Measurements from ENCODE around the gene SAMD4B.
"Not testable (repeated sequence)": the region's sequence is repeated elsewhere in the genome, so short reads cannot be mapped to it uniquely, and the experiment has no call there.

The SAMD4B gene

DNA sequence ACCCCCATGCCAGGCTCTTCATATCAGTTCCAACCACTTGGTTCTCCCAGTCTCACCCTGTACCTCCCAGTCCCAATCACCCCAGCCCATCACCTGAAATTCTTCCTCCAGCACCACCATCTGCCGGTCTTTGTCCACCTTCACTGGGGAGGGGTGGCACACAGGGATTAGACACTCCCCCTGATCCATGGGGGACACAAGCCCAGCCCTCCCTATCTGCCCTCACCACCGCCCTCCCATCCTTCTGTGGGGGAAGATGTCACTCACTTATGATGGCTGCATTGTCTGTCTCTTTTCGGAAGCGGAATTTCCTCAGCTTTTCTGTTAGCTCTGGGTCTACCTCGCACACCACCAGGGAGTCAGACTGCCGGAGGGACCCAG is 7.1 kb upstream of the SAMD4B start:
- DNase-seq: peak; percentile 47

DNA sequence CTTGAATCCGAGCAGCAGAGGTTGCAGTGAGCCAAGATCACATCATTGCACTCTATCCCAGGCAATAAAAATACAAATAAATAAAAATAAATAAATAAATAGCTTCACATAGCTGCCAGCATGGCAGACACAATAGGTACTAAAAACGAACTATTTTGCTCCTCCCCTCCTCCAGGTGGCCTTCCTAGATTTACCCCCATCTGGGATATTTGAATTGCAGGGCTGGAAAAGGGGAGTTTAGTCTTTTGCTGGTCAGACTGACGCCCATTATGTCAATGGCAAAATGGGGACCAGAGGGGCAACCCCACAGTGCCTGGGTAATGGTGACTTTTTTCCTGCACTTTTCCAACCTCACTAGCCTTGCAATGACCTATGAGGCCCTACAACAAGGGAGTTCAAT is 5.7 kb upstream of the SAMD4B start:
- DNase-seq: no peak

DNA sequence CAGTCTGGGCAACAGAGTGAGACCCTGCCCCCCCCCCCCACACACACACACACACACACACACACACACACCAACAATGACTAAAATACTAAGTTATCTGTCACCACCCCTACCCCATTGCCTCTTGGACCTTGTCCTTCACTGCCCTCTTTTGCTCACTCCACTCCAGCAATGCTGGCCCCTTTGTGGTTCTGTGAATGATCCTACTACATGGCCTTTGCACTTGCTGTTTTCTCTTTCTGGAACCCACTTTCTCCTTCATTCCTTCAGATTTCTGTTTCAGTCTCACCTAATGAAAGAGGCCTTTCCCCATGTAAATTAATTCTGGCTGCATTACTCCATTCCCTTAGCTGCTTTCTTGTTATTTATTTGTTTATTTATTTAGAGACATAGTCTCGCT is 2.5 kb upstream of the SAMD4B start:
- no peak for DNase-seq

DNA sequence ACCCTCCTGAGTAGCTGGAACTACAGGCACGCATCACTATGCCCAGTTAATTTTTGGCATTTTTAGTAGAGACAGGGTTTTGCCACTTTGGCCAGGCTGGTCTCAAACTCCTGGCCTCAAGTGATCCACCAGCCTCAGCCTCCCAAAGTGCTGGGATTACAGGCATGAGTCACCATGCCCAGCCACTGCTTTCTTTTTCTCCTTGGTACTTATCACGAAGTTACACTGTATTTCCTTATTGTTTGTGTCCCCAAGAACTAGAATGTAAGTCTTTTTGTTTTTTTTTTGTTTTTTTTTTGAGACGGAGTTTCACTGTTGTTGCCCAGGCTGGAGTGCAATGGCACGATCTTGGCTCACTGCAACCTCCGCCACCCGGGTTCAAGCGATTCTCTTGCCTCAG is 2.1 kb upstream of the SAMD4B start:
- not testable (repeated sequence) for DNase-seq

DNA sequence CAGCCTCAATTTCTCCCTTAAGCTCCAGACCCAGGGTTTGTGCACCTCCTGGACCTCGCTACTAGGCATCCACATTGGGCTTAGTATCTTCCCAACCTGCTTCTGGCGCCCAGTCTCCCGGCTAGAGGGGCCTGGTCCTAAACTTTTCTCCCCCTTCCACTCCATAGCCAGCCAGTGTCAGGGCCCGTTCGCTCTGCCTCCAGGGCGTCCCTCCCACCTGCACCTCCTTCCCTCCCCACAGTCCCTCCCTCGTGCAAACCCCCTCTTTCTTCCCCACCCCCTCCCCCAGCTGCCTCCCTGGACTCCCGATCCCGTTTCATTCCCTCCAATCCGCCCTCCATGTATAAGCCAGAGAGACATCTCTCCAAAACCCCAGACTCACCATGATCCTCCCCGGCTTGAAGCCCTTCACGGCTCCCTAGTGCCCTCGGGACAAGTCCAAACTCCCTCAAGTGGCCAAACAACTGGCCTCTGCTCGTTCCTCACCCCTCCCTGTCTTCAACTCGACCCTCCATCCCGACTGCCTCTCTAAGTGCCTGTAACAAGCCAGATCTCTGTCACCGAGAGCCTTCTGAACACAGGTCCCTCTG is 997 bp upstream of the SAMD4B start:
- peak; percentile 28 for DNase-seq

DNA sequence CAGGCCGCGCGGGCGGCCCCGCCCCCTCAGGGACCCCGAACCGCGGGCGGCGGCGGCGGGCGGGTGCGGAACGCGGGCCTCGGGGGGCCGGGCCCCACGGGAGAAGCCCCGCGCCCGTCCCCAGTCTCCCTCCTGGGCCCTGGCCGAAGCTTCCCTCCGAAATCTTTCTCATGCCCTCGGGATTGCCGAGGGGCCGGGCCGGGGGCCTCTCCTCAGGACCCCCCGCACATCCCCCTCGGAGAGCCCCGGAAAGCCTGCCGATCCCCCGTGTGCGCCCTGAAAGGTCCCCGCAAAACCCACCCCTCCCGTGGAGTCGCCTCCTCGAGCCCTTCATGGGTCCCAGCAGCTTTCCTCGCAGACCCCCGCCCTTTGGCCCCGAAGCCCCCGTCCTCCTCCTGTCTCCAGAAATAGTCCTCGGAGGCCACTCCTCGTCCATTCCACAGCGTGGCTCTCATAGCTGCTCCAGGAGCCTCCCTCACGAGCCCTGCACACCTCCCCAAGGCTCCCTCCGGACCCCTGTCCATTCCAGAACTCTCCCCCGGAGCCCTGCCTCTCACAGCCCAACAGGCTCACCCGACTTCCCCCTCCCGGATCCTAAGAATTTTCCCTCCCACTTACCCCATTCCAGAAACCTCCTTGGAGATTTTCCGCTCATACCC is 555 bp downstream of the SAMD4B start:
- peak; percentile 12 for DNase-seq

DNA sequence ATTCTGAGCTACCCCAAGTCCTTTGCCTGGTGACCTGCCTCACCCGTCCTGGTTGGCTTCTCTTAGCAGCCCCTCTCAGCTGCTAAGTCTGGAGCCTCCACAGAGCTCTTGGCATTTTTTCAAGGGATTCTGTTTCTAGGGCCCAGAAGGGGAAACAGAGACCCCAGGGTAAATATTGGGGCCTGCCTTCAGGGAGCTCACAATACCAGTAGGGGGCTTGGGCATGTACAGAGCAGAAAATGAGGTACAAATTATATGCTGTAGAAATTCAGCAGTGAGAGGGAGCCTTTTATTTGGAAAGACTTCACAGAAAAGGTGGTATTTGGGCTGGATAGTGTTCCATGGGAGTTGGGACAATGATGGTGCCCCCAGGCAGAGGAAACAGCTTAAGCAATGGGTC is 3.7 kb downstream of the SAMD4B start:
- no peak for DNase-seq

DNA sequence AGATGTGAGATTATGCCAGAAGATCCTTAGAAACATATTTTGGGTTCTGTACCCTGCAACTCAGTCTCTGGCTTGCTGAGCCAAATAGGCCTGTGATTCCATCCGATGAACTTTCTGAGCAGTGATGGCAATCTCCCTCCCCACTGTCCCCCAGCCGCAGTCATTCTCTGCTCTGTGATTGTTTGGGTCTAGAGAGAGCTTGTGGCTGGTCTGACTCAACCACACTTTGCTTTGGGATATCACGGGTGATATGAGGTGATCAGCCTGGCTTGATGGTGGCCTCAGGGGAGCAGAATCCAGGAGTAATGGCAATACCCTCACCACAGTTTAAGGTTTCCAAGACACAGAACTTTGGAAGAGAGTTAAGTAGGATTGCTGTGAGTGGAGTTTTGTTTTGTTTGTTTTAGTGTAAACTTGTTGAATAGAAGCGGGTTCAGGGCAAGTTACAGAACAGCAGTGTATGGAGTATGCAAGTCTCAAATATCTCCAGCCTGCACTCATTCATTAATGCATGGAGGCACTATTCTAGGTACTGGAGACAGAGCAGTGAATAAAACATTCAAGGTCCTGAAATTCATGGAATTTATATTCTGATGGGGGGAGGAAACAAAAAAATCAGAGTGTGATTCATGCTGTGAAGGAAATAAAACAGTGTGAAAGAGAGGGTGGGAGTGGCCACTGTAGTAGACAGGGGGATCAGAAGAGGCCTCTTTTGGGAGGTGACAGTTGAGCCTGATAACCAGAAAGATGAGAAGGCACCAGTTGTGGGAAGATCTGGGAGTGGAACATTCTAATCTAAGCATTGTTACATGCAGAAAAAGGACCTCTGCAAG is 5.3 kb downstream of the SAMD4B start:
- DNase-seq: peak; percentile 17

DNA sequence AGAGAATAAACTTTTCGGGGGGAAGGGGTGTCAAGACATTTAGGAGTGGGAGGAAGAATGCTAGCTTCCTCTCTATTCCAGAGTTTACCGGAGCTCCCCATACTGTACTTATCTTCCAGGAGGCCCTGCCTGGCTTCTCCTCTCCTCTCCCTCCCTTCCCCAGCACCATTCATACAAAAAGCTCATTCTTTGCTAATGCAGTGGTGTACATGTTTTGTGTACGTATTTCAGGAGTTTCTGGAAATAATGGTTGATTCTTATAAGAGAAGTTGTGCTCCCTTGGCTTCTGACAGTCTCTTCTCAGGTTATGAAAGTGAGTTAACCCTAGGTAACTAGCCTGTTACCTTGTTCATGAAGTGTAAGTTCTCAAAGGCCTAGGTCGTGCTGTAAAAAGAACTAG is 7.1 kb downstream of the SAMD4B start:
- no peak for DNase-seq

DNA sequence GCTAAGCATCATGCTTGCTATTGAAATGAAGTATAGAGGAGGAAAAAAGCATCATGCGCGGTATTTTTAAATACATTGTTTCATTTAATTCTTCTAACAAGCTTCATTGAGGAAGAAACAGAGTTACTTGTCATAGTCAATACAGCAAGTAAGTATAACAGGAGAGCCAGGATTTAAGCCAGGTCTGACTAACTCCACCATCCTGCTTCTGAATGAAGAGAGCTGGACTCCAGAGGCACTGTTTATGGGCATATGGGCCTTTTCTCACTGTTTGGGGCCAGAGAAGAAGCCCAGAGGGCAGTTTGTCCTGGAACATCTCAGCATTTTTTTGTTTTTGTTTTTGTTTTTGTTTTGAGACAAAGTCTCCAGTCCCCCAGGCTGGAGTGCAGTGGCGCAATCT is 7.9 kb downstream of the SAMD4B start:
- no peak for DNase-seq

DNA sequence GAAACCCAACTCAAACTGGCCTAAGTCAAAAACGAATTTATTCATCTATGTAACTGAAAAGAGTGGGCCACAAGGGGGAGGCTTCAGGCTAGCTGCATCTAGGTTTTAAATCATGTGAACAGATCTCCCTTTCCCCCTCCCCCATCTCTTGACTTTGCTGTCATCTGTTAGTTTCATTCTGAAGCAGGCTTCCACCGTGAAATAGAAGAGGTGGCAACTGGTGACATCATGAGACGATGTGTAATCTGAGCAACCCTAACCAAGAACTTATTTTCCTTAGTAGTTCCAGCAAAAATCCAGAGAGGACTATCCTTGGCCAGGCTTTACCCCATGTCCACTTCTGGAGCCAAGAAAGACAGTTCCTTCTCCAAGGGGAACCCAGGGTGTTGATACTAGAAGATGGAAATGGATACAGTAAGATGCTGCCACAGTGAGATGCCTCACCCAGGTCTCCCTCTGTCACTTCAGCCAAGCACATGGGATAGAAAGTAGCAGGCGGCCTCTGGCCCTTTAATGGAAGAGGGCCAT is 9.4 kb downstream of the SAMD4B start:
- DNase-seq: peak; percentile 72

DNA sequence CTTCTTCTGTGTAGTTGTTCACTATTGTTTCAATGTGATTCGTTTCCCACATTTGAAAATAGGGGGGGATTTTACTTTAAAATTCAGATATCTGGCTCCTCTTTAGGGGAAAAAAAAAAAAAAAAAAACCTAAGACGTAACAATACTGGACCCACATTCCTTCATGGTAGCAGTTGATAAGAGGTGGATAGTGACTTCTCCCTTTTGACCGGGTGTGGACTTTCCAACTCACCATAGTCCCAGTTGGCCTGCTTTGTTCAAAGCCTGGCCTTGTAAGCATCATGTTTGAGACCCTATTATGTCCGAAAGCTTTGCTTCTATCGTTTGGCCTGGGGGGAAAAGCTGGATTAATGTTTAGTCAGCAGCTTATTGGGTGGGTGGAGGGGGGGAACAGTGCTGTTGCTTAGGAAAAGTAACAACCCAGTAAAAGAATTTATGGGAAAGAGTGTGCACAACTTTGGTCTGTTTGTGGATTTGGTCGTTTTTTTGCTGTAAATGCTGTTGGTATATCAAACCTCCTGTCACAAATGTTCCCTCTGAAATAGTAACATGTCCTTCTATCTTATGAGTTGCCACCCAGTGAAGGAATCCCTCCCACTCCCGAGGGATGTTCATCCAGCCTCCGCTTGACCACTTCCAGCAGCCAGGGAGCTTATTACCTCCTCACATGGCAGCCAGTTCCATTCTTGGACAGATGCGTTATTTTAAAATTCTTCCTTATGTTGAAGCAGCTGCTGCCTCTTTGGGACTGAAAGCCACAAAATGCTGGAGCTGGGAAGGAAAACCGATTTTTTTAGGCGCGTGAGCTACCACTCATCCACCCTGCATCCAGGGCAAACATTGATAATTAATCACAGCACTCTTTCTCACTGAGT is 10.4 kb downstream of the SAMD4B start:
- no peak for DNase-seq

DNA sequence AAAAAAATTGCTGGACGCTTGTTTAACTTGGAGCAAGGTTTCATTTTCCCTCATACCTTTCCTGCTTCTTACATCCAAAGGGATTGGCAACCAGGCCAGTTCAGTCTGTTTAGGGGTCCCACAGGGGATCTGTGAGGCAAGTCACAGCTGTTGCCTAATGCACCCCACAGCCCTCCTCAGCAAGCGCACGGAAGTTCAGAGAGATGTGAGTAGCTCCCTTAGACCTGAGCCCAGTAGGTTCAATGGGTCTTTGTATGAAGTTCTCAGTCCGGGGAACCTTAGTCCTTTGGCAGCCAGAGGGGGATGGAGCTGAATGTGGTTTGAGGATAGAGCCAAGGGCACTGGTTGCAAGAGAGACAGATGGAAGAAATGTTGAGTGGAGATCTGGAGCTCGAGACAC is 13.0 kb downstream of the SAMD4B start:
- no peak for DNase-seq

DNA sequence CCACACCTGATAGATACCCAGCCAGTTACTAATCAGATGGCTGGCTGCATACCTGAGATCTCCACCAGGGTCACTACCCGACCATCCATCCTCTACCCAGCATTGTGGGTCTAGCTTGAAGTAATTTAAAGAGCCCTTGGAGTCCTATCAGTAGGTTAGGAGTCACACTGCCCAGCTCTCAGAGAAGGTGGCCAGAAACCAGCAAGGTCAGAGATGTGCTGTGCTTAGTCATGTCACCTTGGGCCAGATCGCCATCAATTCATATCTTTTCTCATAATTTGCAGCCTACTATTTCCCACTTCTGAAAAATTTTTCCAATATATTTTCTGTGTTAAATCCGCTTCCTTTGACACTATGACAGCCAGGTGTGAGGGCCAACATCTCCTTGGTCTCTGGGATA is 13.9 kb downstream of the SAMD4B start:
- DNase-seq: no peak

DNA sequence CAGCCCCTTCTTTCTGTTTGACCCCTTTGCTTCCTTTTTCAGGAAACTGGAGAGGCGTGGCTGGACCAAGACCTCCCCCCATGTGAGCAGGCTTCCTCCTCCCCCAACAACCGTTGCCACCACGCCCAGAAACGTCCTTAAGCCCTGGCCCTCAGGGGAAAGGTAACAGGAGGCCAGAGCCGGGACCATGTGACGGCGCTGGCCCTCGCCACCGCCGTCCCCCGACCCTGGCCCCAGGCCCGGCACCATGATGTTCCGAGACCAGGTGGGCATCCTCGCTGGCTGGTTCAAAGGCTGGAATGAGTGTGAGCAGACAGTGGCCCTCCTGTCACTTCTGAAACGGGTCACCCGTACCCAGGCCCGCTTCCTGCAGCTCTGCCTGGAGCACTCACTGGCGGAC is 14.4 kb downstream of the SAMD4B start:
- DNase-seq: no peak

DNA sequence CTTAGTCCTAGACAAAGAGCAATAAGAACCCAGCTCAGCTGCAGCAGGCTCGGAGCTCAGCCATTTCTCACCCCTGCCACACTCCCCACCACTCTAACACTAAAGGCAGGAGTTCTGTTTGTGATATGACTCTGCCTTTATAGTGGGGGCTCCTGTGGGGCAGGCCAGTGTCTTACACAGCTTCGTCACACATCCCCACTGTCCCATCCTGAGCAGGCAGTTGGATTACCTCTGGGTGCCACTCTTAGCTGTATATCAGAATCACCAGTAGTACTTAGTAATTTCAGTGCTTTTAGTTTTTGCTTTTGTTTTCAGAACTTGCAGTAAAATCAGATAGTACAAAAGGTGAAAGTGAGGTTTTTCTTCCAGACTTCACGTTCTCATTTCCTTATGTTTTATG is 16.8 kb downstream of the SAMD4B start:
- no peak for DNase-seq

DNA sequence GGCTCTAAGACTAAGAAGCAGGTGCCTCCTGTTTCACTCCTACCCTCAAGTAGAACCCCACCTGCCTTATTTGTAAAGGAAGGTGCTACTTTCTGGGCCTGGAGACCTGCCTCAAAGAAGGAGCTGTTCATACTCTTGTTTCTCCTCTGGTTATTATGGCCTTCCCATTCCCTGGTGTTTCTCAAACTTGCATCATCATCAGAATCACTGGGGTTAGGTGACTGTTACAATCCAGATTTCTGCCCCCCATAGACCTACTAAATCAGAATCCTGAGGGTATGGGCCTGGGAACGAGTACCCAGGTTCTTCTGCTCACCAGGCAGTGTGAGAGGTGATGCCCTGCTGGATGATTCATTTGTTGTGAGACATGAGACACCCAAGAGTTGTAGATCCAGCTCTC is 18.4 kb downstream of the SAMD4B start:
- DNase-seq: no peak

DNA sequence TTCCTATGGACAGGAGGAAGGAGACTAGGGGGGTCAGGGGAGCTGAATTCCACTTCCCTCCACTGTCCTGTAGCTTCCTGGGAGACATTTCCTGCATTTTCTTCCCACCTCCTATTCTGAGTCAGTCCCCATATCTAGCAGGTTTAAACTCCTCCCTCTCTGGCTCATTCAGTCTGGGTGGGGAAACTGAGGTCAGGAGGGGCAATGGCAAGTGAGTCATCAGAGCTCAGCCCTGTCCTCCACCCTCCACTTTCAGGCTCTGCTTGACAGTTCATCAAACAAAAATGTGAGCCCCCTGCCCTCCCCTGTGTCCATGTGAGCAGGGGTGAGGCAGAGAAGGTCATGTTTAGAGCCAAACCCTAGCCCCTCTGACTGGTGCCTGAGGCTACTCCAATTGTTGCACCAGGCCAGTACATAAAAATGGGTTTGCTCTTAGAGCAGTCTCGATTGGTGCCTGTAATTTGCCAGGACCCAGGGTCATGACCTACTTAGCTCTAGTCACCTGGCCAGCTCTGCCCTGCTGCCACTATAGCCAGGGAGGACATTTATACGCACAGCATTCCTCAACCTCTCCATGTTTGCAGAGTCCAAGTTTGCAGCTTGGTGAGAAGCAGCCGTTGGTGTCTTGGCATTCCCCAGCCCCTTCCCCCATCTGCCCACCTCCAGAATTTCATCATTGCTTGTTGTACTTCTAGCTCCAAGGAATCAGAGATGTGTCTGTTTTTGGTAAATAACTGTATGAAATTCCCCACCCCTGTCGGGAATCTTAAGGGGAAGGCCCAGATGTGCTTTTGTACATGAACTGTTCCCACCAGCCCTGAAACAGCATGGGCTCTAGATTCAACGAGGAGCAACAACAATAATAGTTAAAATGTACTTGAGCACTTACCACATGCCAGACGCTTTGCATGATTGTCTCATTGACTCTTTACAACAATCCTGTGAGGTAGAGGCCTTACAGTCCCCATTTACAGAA is 20.7 kb downstream of the SAMD4B start:
- DNase-seq: no peak

DNA sequence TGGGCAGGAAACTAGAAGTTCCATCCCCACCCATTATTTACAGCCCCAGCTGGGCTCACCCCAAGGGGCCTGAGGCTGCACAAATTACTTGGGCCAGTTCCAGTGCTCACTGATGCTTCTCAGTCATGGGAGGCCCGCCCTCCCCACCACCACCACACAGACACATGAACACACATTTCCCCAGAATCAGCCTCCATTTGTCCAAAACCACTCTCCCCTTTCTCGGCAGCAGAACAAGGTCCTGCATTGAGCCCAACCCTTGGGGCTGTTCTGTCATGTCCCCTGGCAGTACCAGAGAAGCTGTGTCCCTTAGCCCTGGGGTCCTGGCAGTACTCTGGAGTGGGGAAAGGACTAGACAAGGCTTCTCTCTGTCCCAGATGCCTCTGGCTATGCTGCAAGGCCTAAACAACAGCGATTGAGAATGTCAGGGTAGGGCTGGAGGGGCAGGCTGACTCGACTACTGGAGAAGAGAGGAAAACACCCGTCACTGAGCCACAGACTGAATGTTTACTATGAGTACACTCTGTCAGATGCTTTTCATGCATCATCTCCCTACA is 21.8 kb downstream of the SAMD4B start:
- peak; percentile 24 for DNase-seq

DNA sequence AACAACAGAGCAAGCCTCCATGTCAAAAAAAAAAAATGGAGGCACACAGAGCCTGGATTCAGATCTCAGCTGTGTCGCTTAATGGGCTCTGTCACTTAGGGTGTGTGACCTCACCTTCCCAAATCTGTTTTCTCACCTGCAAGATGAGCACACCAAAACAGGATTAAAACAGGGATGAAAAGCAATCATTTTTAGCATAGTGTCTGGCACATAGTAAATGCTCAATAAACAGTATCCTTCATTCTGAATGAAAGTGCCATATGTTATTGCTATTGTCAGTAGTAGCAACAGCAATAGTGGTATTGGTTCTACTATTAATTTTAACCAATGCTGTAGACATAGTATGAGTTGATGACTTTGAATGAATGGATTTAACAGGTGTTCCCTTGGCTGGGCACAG is 23.3 kb downstream of the SAMD4B start:
- DNase-seq: no peak

DNA sequence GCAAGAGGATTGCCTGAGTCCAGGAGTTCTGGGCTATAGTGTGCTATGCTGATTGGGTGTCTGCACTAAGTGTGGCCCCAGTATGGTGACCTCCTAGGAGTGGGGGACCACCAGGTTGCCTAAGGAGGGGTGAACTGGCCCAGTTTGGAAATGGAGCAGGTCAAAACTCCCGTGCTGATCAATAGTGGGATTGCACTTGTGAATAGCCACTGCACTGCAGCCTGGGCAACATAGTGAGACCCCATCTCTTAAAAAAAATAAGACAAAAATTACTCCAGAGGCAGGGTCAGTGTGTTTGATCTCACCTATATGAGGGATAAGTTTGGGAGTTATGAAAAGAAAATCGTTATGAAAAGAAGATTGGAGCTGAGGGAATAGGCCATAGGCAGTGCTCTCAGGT is 27.0 kb downstream of the SAMD4B start:
- no peak for DNase-seq

DNA sequence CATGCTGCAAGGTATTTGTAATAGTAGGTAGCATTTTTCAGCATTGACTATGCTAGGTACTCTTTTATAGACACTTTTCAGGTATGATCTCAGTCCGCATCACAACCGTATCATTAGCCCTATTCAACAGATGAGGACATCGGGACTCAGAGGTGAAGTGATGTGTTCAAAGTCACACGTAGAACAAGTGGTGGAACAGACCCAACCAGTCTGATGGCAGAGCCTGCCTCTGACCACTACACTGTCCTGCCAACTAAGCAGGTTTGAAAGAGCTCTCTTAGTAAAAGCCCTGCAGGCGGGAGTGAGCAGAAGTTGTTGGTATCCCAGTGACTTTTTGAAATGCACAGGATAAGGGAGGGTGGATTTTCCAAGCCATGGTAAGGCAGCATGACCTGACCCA is 28.5 kb downstream of the SAMD4B start:
- no peak for DNase-seq
